ENCODE measurements around the gene HSPB1. TPM values are rescaled to one million over a fixed set of nuclear protein-coding genes. Genes with fewer than 3 reads are reported as not detected.
A peak's percentile ranks its signal among the peaks of the same experiment; 100 is the strongest.

HSPB1 gene
- total and polyA plus RNA-seq, 7 experiments from 2014 or later, result 26.3 to 93.5 (median 40.6) TPM

GRCh38 chr7:76326646-76327233, 24.3 kb downstream of the HSPB1 start:
- H3K36me3 ChIP-seq (ENCODE audit: control insufficient read depth in 2 of 3, insufficient read depth in 3 of 3, low read length in 3 of 3), result peaks cover 6 to 26% (median 8%) of the 10 kb centered on the region in 3 experiments
- H3K4me1 Mint-ChIP-seq, result peaks cover 17 to 45% (median 38%) of the 10 kb centered on the region in 7 donors
- no peaks in the 10 kb centered on the region for H3K9me3 ChIP-seq (ENCODE audit: control insufficient read depth in 2 of 3, low read length in 3 of 3)
- no peak overlapping the region for H3K4me3 ChIP-seq (ENCODE audit: low read length)
- H3K4me3 Mint-ChIP-seq, result no peak overlapping the region
- intact Hi-C loops (cut with micrococcal nuclease), result no loop called here
- H3K27me3 Mint-ChIP-seq, result no peaks in the 10 kb centered on the region
- DNase-seq (no peak), ATAC-seq (no peak)
- H3K27me3 ChIP-seq (ENCODE audit: control insufficient read depth in 2 of 2, insufficient read depth in 2 of 2, low read length in 2 of 2), result no peaks in the 10 kb centered on the region
- H3K36me3 Mint-ChIP-seq, result peaks cover 9 to 25% (median 19%) of the 10 kb centered on the region in 5 donors
- H3K9me3 Mint-ChIP-seq, result peaks cover 0 to 3% (median 0%) of the 10 kb centered on the region in 11 donors
- peak overlapping the region in 4 of 9 donors; percentile 6 to 49 (median 9) for H3K27ac Mint-ChIP-seq
- POLR2A ChIA-PET, result interaction anchor here (1.2 to 2.7 kb wide), 2 partner anchors 8 to 9 kb away, joined by 3 to 15 read pairs; no protein-coding TSS in a partner anchor
- no peaks in the 10 kb centered on the region for H3K4me1 ChIP-seq (ENCODE audit: control insufficient read depth in 2 of 2, insufficient read depth in 2 of 2, low read length in 2 of 2)
- no peak overlapping the region for H3K27ac ChIP-seq (ENCODE audit: low read depth, low read length)
- CTCF ChIA-PET, result interaction anchor here (0.7 kb wide), 1 partner anchor 31 kb away, joined by 4 read pairs; no protein-coding TSS in a partner anchor

- Histone ChIP-seq H3K27ac (ENCODE audit: low read depth, low read length) (no peak overlapping the region), H3K4me1 (ENCODE audit: control insufficient read depth in 2 of 2, insufficient read depth in 2 of 2, low read length in 2 of 2) (no peaks in the 10 kb centered on the region), H3K27me3 (ENCODE audit: control insufficient read depth in 2 of 2, insufficient read depth in 2 of 2, low read length in 2 of 2) (no peaks in the 10 kb centered on the region), H3K4me3 (ENCODE audit: low read length) (no peak overlapping the region), H3K36me3 (ENCODE audit: control insufficient read depth in 2 of 3, insufficient read depth in 3 of 3, low read length in 3 of 3) (peaks cover 6 to 31% (median 8%) of the 10 kb centered on the region in 3 experiments), H3K9me3 (ENCODE audit: control insufficient read depth in 2 of 3, low read length in 3 of 3) (no peaks in the 10 kb centered on the region)
- intact Hi-C loops (cut with micrococcal nuclease), result no loop called here
- ChIA-PET CTCF (interaction anchor here (0.7 kb wide), 1 partner anchor 13 kb away, joined by 4 read pairs; no protein-coding TSS in a partner anchor), POLR2A (interaction anchor here (0.8 to 2.7 kb wide), 3 partner anchors 8 to 31 kb away, joined by 3 to 15 read pairs (median 3); partner anchors contain the start of gene YWHAG)
- Mint-ChIP-seq H3K27me3 (no peaks in the 10 kb centered on the region), H3K4me1 (peaks cover 22 to 51% (median 40%) of the 10 kb centered on the region in 7 donors), H3K4me3 (no peak overlapping the region), H3K9me3 (peaks cover 0 to 3% (median 0%) of the 10 kb centered on the region in 11 donors), H3K27ac (peak overlapping the region in 5 of 9 donors; percentile 25 to 81 (median 46)), H3K36me3 (peaks cover 9 to 29% (median 19%) of the 10 kb centered on the region in 5 donors)
- peak; percentile 68 for ATAC-seq
- no peak for DNase-seq
Measured at GRCh38 chr7:76327610-76328009, 25.1 kb downstream of the HSPB1 start.

- peaks cover 9 to 29% (median 19%) of the 10 kb centered on the region in 5 donors for H3K36me3 Mint-ChIP-seq
- H3K4me3 Mint-ChIP-seq, result peak overlapping the region in 1 of 10 donors; percentile 28
Measured at GRCh38 chr7:76328389-76328788, 25.9 kb downstream of the HSPB1 start.

GRCh38 chr7:76329479-76329878, 27.0 kb downstream of the HSPB1 start:
- ATAC-seq (no peak), DNase-seq (no peak)
- ChIA-PET CTCF (no interaction called here), POLR2A (interaction anchor here (2.7 kb wide), 1 partner anchor 11 kb away, joined by 15 read pairs; no protein-coding TSS in a partner anchor)
- Histone ChIP-seq H3K4me3 (ENCODE audit: low read length) (no peak overlapping the region), H3K27ac (ENCODE audit: low read depth, low read length) (no peak overlapping the region), H3K4me1 (ENCODE audit: control insufficient read depth in 2 of 2, insufficient read depth in 2 of 2, low read length in 2 of 2) (no peaks in the 10 kb centered on the region), H3K9me3 (ENCODE audit: control insufficient read depth in 2 of 3, low read length in 3 of 3) (no peaks in the 10 kb centered on the region), H3K36me3 (ENCODE audit: control insufficient read depth in 2 of 3, insufficient read depth in 3 of 3, low read length in 3 of 3) (peaks cover 6 to 31% (median 8%) of the 10 kb centered on the region in 3 experiments), H3K27me3 (ENCODE audit: control insufficient read depth in 2 of 2, insufficient read depth in 2 of 2, low read length in 2 of 2) (no peaks in the 10 kb centered on the region)
- Mint-ChIP-seq H3K36me3 (peaks cover 9 to 29% (median 19%) of the 10 kb centered on the region in 5 donors), H3K27me3 (no peaks in the 10 kb centered on the region), H3K9me3 (peaks cover 0 to 3% (median 0%) of the 10 kb centered on the region in 11 donors), H3K27ac (peak overlapping the region in 3 of 9 donors; percentile 22 to 67 (median 33)), H3K4me3 (no peak overlapping the region), H3K4me1 (peaks cover 30 to 63% (median 49%) of the 10 kb centered on the region in 7 donors)
- intact Hi-C loops (cut with micrococcal nuclease), result no loop called here

More at GRCh38 chr7:76328389-76328788, 25.9 kb downstream of the HSPB1 start:
- Histone ChIP-seq H3K9me3 (ENCODE audit: control insufficient read depth in 2 of 3, low read length in 3 of 3) (no peaks in the 10 kb centered on the region), H3K4me1 (ENCODE audit: control insufficient read depth in 2 of 2, insufficient read depth in 2 of 2, low read length in 2 of 2) (no peaks in the 10 kb centered on the region), H3K27me3 (ENCODE audit: control insufficient read depth in 2 of 2, insufficient read depth in 2 of 2, low read length in 2 of 2) (no peaks in the 10 kb centered on the region), H3K27ac (ENCODE audit: low read depth, low read length) (no peak overlapping the region), H3K4me3 (ENCODE audit: low read length) (no peak overlapping the region), H3K36me3 (ENCODE audit: control insufficient read depth in 2 of 3, insufficient read depth in 3 of 3, low read length in 3 of 3) (peaks cover 6 to 31% (median 8%) of the 10 kb centered on the region in 3 experiments)
- Mint-ChIP-seq H3K27me3 (no peaks in the 10 kb centered on the region), H3K27ac (peak overlapping the region in 5 of 9 donors; percentile 25 to 72 (median 60)), H3K9me3 (peaks cover 0 to 3% (median 0%) of the 10 kb centered on the region in 11 donors), H3K4me1 (peaks cover 26 to 53% (median 43%) of the 10 kb centered on the region in 7 donors)
- ATAC-seq, result no peak
- ChIA-PET POLR2A (interaction anchor here (2.7 kb wide), 1 partner anchor 10 kb away, joined by 15 read pairs; no protein-coding TSS in a partner anchor), CTCF (interaction anchor here (0.7 kb wide), 1 partner anchor 13 kb away, joined by 4 read pairs; no protein-coding TSS in a partner anchor)
- intact Hi-C loops (cut with micrococcal nuclease), result no loop called here
- no peak for DNase-seq

GRCh38 chr7:76330261-76330660, 27.8 kb downstream of the HSPB1 start:
- H3K4me1 Mint-ChIP-seq, result peaks cover 30 to 63% (median 49%) of the 10 kb centered on the region in 7 donors
- CTCF ChIA-PET, result no interaction called here
- peak overlapping the region in 5 of 9 donors; percentile 12 to 67 (median 22) for H3K27ac Mint-ChIP-seq
- POLR2A ChIA-PET, result interaction anchor here (0.6 kb wide), 1 partner anchor 353 kb away, joined by 4 read pairs; no protein-coding TSS in a partner anchor
- peaks cover 9 to 29% (median 18%) of the 10 kb centered on the region in 5 donors for H3K36me3 Mint-ChIP-seq
- no peaks in the 10 kb centered on the region for H3K27me3 Mint-ChIP-seq
- intact Hi-C loops (cut with micrococcal nuclease), result loop anchor here in 1 of 2 donors (2.0 kb wide), 1 partner anchor 17 kb away; no protein-coding TSS in a partner anchor
- Histone ChIP-seq H3K27me3 (ENCODE audit: control insufficient read depth in 2 of 2, insufficient read depth in 2 of 2, low read length in 2 of 2) (no peaks in the 10 kb centered on the region), H3K9me3 (ENCODE audit: control insufficient read depth in 2 of 3, low read length in 3 of 3) (no peaks in the 10 kb centered on the region), H3K27ac (ENCODE audit: low read depth, low read length) (no peak overlapping the region), H3K36me3 (ENCODE audit: control insufficient read depth in 2 of 3, insufficient read depth in 3 of 3, low read length in 3 of 3) (peaks cover 6 to 31% (median 8%) of the 10 kb centered on the region in 3 experiments), H3K4me1 (ENCODE audit: control insufficient read depth in 2 of 2, insufficient read depth in 2 of 2, low read length in 2 of 2) (no peaks in the 10 kb centered on the region), H3K4me3 (ENCODE audit: low read length) (no peak overlapping the region)
- ATAC-seq (no peak), DNase-seq (no peak)
- H3K4me3 Mint-ChIP-seq, result no peak overlapping the region
- peaks cover 0 to 3% (median 0%) of the 10 kb centered on the region in 11 donors for H3K9me3 Mint-ChIP-seq

- Histone ChIP-seq H3K27me3 (ENCODE audit: control insufficient read depth in 2 of 2, insufficient read depth in 2 of 2, low read length in 2 of 2) (no peaks in the 10 kb centered on the region), H3K4me3 (ENCODE audit: low read length) (no peak overlapping the region), H3K36me3 (ENCODE audit: control insufficient read depth in 2 of 3, insufficient read depth in 3 of 3, low read length in 3 of 3) (peaks cover 6 to 34% (median 8%) of the 10 kb centered on the region in 3 experiments), H3K9me3 (ENCODE audit: control insufficient read depth in 2 of 3, low read length in 3 of 3) (no peaks in the 10 kb centered on the region), H3K27ac (ENCODE audit: low read depth, low read length) (no peak overlapping the region), H3K4me1 (ENCODE audit: control insufficient read depth in 2 of 2, insufficient read depth in 2 of 2, low read length in 2 of 2) (no peaks in the 10 kb centered on the region)
- DNase-seq, result no peak
- H3K9me3 Mint-ChIP-seq, result peaks cover 0 to 3% (median 0%) of the 10 kb centered on the region in 11 donors
- CTCF ChIA-PET, result no interaction called here
- POLR2A ChIA-PET, result interaction anchor here (0.6 to 1.3 kb wide), 2 partner anchors 27 to 354 kb away, joined by 4 to 5 read pairs; no protein-coding TSS in a partner anchor
- intact Hi-C loops (cut with micrococcal nuclease), result loop anchor here in 1 of 2 donors (2.0 kb wide), 1 partner anchor 16 kb away; no protein-coding TSS in a partner anchor
- peak overlapping the region in 2 of 9 donors; percentile 12 to 22 for H3K27ac Mint-ChIP-seq
- H3K4me3 Mint-ChIP-seq, result no peak overlapping the region
- peaks cover 9 to 29% (median 18%) of the 10 kb centered on the region in 5 donors for H3K36me3 Mint-ChIP-seq
- H3K4me1 Mint-ChIP-seq, result peaks cover 30 to 63% (median 49%) of the 10 kb centered on the region in 7 donors
- no peaks in the 10 kb centered on the region for H3K27me3 Mint-ChIP-seq
- no peak for ATAC-seq
Measured at GRCh38 chr7:76330673-76331072, 28.2 kb downstream of the HSPB1 start.

Data from naive thymus-derived CD4-positive, alpha-beta T cell (primary cell).